Measurements from ENCODE around the gene POLA1. TPM values are rescaled to one million over a fixed set of nuclear protein-coding genes. Genes with fewer than 3 reads are reported as not detected.

The POLA1 gene
- total RNA-seq, 2 donors from 2014 or later = 7.7 to 8.7 TPM

DNA sequence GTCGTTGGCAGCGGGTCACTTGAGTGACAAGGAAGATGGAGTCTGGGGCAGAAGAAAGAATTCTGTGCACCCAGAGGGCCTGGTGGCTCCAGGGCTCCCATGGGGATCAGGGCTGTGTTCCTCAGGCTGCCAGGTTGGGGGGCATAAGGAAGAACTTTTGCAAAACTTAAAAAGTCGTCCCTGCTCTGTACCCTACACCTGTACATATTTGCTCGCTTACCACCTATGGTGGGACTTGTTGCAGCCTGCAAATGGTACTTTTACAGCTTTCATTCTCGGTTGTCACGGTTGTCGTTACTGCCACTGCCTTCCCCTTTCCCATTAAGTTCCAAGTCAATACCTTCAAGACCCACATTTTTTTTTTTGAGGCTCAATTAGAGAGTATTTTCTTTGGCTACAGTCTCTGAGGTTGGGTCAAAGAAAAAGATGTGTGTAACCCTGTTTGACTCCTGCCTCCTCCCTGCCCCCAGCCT, 312.9 kb downstream of the POLA1 start:
- H3K4me1 Mint-ChIP-seq = peaks cover 15% of the 10 kb centered on the region
- H3K9me3 ChIP-seq (ENCODE audit: control insufficient read depth, low read length, poor library complexity, severe bottlenecking) = no peaks in the 10 kb centered on the region
- ATAC-seq (no peak), DNase-seq (no peak)
- peaks cover 2% of the 10 kb centered on the region for H3K36me3 Mint-ChIP-seq (ENCODE audit: low read depth)
- no peak overlapping the region for H3K4me3 Mint-ChIP-seq
- H3K27ac Mint-ChIP-seq = no peak overlapping the region
- peaks cover 38% of the 10 kb centered on the region for H3K27me3 Mint-ChIP-seq

- Mint-ChIP-seq H3K36me3 (ENCODE audit: low read depth) (peaks cover 2% of the 10 kb centered on the region), H3K27ac (no peak overlapping the region), H3K4me3 (no peak overlapping the region), H3K27me3 (peaks cover 38% of the 10 kb centered on the region), H3K4me1 (peaks cover 15% of the 10 kb centered on the region)
- DNase-seq (no peak), ATAC-seq (no peak)
- H3K9me3 ChIP-seq (ENCODE audit: control insufficient read depth, low read length, poor library complexity, severe bottlenecking) = no peaks in the 10 kb centered on the region
Measured at GRCh38 chrX:25007059-25008053, 313.6 kb downstream of the POLA1 start.

DNA sequence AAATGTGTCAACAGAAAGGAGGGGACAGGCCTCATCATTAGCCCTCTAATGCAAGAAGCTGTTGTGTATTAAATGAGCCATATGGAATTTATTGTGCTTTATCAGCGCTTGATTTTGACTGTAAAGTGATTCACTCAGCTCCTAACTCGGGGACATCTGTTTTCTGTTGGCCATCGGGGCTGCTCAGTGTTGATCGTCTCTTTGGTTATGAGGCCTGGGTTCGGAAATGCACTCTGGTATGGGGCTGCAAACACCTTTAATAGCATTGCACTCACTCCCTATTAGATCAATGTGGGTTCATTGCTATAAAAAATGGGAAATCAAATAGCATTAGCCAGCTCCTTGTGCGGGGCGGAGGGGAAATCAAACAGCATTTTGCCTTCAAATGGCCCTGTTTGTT, 315.7 kb downstream of the POLA1 start:
- H3K36me3 Mint-ChIP-seq (ENCODE audit: low read depth) = peaks cover 4% of the 10 kb centered on the region
- H3K27ac Mint-ChIP-seq = no peak overlapping the region
- no peaks in the 10 kb centered on the region for H3K9me3 ChIP-seq (ENCODE audit: control insufficient read depth, low read length, poor library complexity, severe bottlenecking)
- ATAC-seq (no peak), DNase-seq (no peak)
- H3K4me3 Mint-ChIP-seq = no peak overlapping the region
- H3K4me1 Mint-ChIP-seq = peaks cover 18% of the 10 kb centered on the region
- peaks cover 42% of the 10 kb centered on the region for H3K27me3 Mint-ChIP-seq

DNA sequence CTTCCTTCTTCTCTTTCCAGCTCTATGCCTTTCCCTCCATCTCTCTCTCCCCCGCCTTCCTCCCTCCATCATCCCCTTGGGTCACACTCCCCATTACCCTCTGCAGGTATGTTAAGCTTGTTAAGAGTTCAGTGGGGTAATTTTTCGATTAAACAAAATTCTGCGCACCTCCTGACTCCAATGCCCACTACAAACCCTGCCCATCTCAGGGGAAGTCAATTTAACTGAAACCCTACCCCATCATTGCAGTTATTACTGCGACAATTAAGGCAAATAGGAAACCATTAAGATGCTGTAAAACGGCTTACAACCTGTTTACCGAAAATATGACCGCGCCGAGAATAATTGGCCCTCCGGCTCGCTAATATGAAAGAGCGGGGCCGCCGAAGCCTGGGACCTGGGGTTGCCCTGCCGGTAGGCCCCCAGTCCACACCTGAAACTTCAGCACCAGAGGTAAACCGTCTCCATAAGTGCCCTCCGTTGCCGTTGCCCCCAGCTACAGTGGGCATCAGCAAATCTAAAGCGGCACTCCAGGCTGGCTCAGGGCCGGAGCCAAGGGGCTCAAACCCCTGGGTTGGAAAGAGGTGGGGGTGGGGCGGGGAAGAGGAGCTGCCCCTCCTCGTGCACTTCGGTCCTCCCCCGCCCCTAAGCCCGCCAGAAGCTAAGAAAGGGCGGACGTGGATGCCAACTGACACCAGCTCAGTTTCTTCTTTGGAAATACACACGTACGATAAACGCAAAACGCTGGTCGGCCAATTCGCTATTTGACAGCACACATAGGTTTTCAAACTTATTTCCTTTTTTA, 317.3 kb downstream of the POLA1 start:
- no peak for ATAC-seq
- Mint-ChIP-seq H3K27ac (no peak overlapping the region), H3K4me1 (peaks cover 16% of the 10 kb centered on the region), H3K4me3 (no peak overlapping the region), H3K27me3 (peaks cover 46% of the 10 kb centered on the region), H3K36me3 (ENCODE audit: low read depth) (peaks cover 4% of the 10 kb centered on the region)
- DNase-seq = no peak
- H3K9me3 ChIP-seq (ENCODE audit: control insufficient read depth, low read length, poor library complexity, severe bottlenecking) = no peaks in the 10 kb centered on the region

DNA sequence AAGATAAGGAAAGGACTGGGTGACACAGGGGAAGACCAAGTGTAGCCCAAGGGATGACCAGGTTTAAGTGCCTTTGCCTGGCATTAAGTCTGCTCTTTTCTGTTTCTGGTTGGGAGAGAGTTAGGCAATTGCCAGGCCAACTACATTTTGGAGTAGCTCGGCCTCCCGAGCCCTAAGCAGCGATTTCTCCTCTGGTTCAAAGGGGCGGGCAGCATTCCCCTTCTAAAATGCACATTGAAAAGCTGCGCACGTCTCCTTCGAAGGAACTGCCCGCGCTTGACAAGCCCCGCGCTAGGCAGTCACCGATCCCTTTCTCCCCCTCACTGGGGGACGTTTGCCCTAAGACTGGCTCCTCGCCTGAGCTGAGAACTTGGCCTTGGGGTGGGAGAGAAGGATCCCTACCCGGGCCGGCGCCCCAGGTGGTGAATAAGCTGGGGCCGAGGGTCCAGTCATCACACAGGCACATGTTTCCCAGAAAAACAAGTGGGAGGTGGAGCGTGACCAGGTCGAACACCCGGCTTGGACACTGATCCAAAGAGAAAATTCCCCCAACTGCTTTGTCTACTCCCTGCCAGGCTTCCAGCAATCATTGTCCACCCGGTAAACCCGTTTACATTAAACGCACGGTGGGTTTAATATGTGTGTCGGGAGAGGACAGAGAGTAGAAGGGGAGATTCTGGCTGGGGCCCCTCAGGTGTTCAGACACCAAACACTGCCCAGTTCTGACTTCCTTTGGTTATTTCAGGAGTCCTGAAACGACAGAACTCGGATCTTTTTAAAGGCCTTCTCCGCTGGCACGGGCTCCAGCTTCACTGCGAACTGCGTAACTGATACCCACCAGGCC, 318.1 kb downstream of the POLA1 start:
- peaks cover 11% of the 10 kb centered on the region for H3K4me1 Mint-ChIP-seq
- H3K9me3 ChIP-seq (ENCODE audit: control insufficient read depth, low read length, poor library complexity, severe bottlenecking) = no peaks in the 10 kb centered on the region
- H3K36me3 Mint-ChIP-seq (ENCODE audit: low read depth) = peaks cover 4% of the 10 kb centered on the region
- ATAC-seq (no peak), DNase-seq (no peak)
- peaks cover 46% of the 10 kb centered on the region for H3K27me3 Mint-ChIP-seq
- no peak overlapping the region for H3K4me3 Mint-ChIP-seq
- no peak overlapping the region for H3K27ac Mint-ChIP-seq

DNA sequence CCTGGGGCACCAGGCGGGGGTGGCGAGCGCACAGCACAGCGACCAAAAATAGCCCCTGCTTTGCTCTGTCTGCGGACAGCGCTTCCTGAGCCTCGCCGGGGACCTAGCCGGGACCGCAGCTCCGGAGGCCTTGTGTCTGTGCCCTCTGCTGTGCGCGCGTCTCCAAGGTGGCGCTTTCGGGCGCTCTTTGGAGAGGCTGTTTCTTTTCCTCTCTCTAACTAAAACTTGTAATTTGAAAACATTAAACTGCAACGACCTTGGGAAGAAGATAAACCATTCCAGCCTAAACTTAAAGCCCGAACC, 318.7 kb downstream of the POLA1 start:
- Mint-ChIP-seq H3K4me1 (peaks cover 9% of the 10 kb centered on the region), H3K36me3 (ENCODE audit: low read depth) (peaks cover 4% of the 10 kb centered on the region), H3K27me3 (peaks cover 49% of the 10 kb centered on the region), H3K4me3 (no peak overlapping the region), H3K27ac (no peak overlapping the region)
- DNase-seq (no peak), ATAC-seq (no peak)
- no peaks in the 10 kb centered on the region for H3K9me3 ChIP-seq (ENCODE audit: control insufficient read depth, low read length, poor library complexity, severe bottlenecking)

DNA sequence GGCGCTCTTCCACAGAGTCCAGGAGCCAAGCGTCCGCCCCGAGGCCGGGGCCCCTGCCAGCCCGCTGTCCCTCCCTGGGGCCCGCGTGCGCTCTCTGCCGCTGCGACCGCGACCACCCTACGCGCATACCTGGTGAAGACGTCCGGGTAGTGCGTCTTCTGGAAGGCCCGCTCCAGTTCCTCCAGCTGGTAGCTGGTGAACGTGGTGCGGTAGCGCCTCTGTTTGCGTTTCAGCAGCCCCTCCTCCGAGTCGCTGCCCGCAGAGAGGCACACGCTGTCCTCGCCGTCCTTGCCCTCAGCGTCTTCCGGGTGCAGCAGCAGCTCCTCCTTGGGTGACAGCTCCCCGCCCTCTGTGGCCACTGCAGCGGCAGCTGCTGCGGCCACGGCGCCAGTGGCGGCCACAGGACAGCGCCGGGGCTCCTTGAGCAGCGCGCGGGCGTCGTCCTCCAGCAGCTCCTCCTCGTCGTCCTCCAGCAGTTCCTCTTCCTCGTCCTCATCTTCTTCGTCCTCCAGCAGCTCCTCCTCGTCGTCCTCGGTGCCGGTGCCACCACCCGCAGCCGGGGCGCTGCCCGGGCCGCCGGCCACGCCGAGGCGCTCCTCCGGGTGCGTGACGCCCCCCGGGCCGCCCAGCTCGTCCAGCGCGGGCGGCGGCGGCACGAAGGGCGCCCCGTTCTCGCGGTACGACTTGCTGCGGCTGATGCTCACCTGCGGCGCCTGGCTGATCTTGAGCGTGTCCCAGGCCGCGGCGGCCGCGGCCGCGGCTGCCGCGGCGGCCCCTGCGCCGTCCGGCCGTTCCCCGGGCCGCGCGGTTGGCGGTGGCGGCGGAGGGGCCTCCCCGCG, 319.3 kb downstream of the POLA1 start:
- DNase-seq (no peak), ATAC-seq (peak; percentile 42)
- peaks cover 9% of the 10 kb centered on the region for H3K4me1 Mint-ChIP-seq
- peaks cover 50% of the 10 kb centered on the region for H3K27me3 Mint-ChIP-seq
- peaks cover 4% of the 10 kb centered on the region for H3K36me3 Mint-ChIP-seq (ENCODE audit: low read depth)
- no peaks in the 10 kb centered on the region for H3K9me3 ChIP-seq (ENCODE audit: control insufficient read depth, low read length, poor library complexity, severe bottlenecking)
- no peak overlapping the region for H3K27ac Mint-ChIP-seq
- H3K4me3 Mint-ChIP-seq = peak overlapping the region; percentile 90

DNA sequence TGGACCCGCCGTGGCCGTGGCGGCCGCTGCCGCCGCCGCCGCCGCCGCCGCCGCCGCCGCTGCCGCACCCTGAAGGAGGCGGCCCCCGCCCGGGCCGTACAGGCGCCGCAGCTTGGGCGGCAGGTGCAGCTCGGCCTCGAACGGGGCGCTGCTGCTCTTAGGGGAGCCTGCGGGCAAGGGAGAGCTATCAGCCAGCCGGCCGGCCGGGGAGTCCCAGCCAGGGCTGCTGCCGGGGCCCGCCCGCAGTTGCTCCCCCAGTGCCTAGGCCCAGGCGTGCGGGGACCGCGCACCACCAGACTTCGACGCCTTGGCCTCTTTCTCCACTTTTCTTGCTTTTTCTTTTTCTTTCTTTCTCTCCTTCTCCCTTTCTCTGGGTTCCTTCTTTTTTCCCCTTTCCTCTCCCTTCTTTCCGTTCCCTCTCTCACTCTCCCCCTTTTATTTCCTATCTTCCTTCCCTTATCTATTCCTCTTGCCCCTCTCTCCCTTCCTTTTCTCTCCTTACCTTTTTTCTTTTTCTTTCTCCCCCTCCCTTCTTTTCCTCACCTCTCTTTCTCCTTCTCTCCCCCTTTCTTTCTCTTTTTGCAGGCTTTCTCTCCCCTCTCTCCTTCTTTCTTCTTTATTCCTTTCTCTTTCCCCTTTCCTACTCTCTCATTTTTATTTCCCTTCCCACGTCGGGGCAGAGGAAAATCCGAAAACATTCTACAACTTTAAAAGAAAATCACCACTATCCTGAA, 320.1 kb downstream of the POLA1 start:
- peaks cover 4% of the 10 kb centered on the region for H3K36me3 Mint-ChIP-seq (ENCODE audit: low read depth)
- peaks cover 9% of the 10 kb centered on the region for H3K4me1 Mint-ChIP-seq
- ATAC-seq (peak; percentile 53), DNase-seq (no peak)
- H3K4me3 Mint-ChIP-seq = peak overlapping the region; percentile 77
- no peaks in the 10 kb centered on the region for H3K9me3 ChIP-seq (ENCODE audit: control insufficient read depth, low read length, poor library complexity, severe bottlenecking)
- H3K27me3 Mint-ChIP-seq = peaks cover 50% of the 10 kb centered on the region
- H3K27ac Mint-ChIP-seq = no peak overlapping the region

- Mint-ChIP-seq H3K27ac (no peak overlapping the region), H3K4me1 (peaks cover 9% of the 10 kb centered on the region), H3K36me3 (ENCODE audit: low read depth) (peaks cover 4% of the 10 kb centered on the region), H3K4me3 (peak overlapping the region; percentile 77), H3K27me3 (peaks cover 53% of the 10 kb centered on the region)
- no peaks in the 10 kb centered on the region for H3K9me3 ChIP-seq (ENCODE audit: control insufficient read depth, low read length, poor library complexity, severe bottlenecking)
- DNase-seq (no peak), ATAC-seq (no peak)
Measured at GRCh38 chrX:25014366-25014838, 320.7 kb downstream of the POLA1 start.

GRCh38 chrX:25015486-25016360, 322.0 kb downstream of the POLA1 start, which contains the start of gene ARX:
TSS of gene ARX (minus strand) at chrX:25015965. CDS start at chrX:25015737, 228 bp downstream.
- no peaks in the 10 kb centered on the region for H3K9me3 ChIP-seq (ENCODE audit: control insufficient read depth, low read length, poor library complexity, severe bottlenecking)
- Mint-ChIP-seq H3K27ac (no peak within 1 kb of the TSS), H3K4me3 (peak within 1 kb of the TSS; percentile 58), H3K27me3 (peaks cover 45% of the 10 kb centered on the region), H3K36me3 (ENCODE audit: low read depth) (peaks cover 4% of the 10 kb centered on the region), H3K4me1 (peaks cover 9% of the 10 kb centered on the region)
- no peak for DNase-seq
- peak; percentile 57 for ATAC-seq

- no peak for DNase-seq
- Mint-ChIP-seq H3K36me3 (ENCODE audit: low read depth) (peaks cover 4% of the 10 kb centered on the region), H3K4me3 (peak overlapping the region; percentile 58), H3K27me3 (peaks cover 44% of the 10 kb centered on the region), H3K4me1 (peaks cover 9% of the 10 kb centered on the region), H3K27ac (no peak overlapping the region)
- no peak for ATAC-seq
- no peaks in the 10 kb centered on the region for H3K9me3 ChIP-seq (ENCODE audit: control insufficient read depth, low read length, poor library complexity, severe bottlenecking)
Measured at GRCh38 chrX:25016361-25016671, 322.6 kb downstream of the POLA1 start.
